Activated CD8-positive, alpha-beta memory T cell treated with anti-CD3 and anti-CD28 coated beads, Interleukin-2, amount 10 ng/mL, durations not matched to agents 7 days and 5 days (primary cell): ENCODE measurements around the gene SPTBN4. TPM values are rescaled to one million over a fixed set of nuclear protein-coding genes. Genes with fewer than 3 reads are reported as not detected.
"Not testable (repeated sequence)": the region's sequence is repeated elsewhere in the genome, so short reads cannot be mapped to it uniquely, and the experiment has no call there.

ENCODE experiments used
- ATAC-seq: fragments of 150-1000 bp; cut with Tn5 transposase; one replicate; pipeline ENCODE4 v1.10.0; 2021; ENCODE audit warnings: moderate library complexity
- CTCF ChIA-PET: fragments of 350-600 bp; sonication (Branson Sonifier 250); formaldehyde crosslinking; loops from one replicate; lab custom pipeline; 2021; ENCODE audit warnings: antibody characterized with exemption; lab: Charles Lee
- DNase-seq: peaks from one replicate; pipeline ENCODE4 v3.0.0-alpha.2; 2020
- H3K27ac Mint-ChIP-seq: one replicate; pipeline ENCODE4 v1.8.0; 2021; ENCODE audit warnings: mild to moderate bottlenecking, mixed read lengths
- H3K27me3 Mint-ChIP-seq: one replicate; pipeline ENCODE4 v1.8.0; 2021; ENCODE audit warnings: mixed read lengths
- H3K36me3 Mint-ChIP-seq: one replicate; pipeline ENCODE4 v1.8.0; 2021; ENCODE audit warnings: mild to moderate bottlenecking, mixed read lengths
- H3K4me1 Mint-ChIP-seq: one replicate; pipeline ENCODE4 v1.8.0; 2021; ENCODE audit warnings: mixed read lengths
- H3K4me3 Mint-ChIP-seq: one replicate; pipeline ENCODE4 v1.8.0; 2021; ENCODE audit warnings: mild to moderate bottlenecking, moderate library complexity, mixed read lengths
- H3K9me3 Mint-ChIP-seq: one replicate; pipeline ENCODE4 v1.8.0; 2022; ENCODE audit warnings: low read depth, mixed read lengths
- total RNA-seq, 2 experiments: library from RNA; stranded (reverse); gene quantifications; one replicate each; pipeline ENCODE4 v1.2.3, GENCODE V29; 2021

SPTBN4 gene
- total RNA-seq, 2 experiments from 2014 or later = 0.30 to 0.44 TPM

DNA sequence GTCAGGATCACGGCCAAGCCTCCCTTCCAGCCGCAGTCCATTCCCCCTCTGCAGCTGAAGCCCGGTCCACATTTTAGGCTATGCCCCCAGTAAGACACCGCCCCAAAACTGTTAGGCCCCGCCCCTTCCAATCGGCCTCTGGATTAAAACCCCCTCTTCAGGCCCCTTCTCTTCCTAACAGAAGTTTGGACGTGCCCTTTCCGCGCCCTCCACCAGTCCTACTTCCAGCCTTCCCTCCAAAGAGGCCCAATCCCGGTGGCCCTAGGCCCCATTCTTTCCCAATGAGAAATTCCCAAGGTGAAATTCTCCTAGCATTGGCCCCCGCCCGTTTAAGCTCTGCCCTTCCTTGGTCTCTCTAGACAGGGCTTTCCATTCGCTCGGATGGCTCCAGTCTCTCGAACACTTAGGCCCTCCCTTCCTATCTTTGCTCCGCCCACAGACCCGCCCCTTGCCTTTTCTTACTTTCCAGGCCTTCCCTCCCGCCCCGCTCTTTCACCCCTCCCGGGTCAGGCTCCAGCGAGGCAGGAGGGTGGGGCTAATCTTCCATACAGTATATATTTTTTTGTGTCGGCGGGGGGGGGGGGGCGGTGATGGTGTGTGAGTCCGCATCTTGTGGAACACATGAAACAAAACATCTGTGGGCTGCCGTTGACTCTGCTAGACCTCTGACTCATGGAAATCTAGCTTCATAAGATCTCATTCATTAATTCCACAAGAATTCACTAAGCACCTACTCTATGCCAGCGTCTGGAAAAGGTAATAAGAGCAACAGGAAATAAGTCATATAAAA is 148.0 kb downstream of the SPTBN4 start:
- H3K9me3 Mint-ChIP-seq = no peaks in the 10 kb centered on the region
- H3K27me3 Mint-ChIP-seq = no peaks in the 10 kb centered on the region
- peak overlapping the region; percentile 91 for H3K4me3 Mint-ChIP-seq
- peak; percentile 90 for DNase-seq
- peaks cover 36% of the 10 kb centered on the region for H3K4me1 Mint-ChIP-seq
- peak overlapping the region; percentile 96 for H3K27ac Mint-ChIP-seq
- peak; percentile 37 for ATAC-seq
- CTCF ChIA-PET = interaction anchor here (0.6 to 4.6 kb wide), 9 partner anchors 11 to 273 kb away, joined by 3 to 65 read pairs (median 4); partner anchors contain the start of genes BLVRB and LTBP4
- H3K36me3 Mint-ChIP-seq = peaks cover 10% of the 10 kb centered on the region

DNA sequence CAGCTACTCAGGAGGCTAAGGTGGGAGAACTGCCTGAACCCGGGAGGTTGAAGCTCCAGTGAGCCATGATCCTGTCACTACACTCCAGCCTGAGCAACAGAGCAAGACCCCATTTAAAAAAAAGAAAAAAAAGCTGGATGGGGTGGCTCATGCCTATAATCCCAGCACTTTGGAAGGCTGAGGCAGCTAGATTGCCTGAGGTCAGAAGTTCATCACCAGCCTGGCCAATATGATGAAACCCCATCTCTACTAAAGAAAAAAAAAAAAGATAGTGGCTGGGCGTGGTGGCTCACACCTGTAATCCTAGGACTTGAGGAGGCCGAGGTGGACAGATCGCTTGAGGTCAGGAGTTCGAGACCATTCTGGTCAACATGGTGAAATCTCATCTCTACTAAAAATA is 149.4 kb downstream of the SPTBN4 start:
- Mint-ChIP-seq H3K4me1 (peaks cover 26% of the 10 kb centered on the region), H3K4me3 (no peak overlapping the region), H3K36me3 (peaks cover 13% of the 10 kb centered on the region), H3K27ac (no peak overlapping the region), H3K27me3 (no peaks in the 10 kb centered on the region), H3K9me3 (no peaks in the 10 kb centered on the region)
- DNase-seq = no peak
- CTCF ChIA-PET = interaction anchor here (4.5 to 4.6 kb wide), 2 partner anchors 15 to 18 kb away, joined by 53 to 65 read pairs; partner anchors contain the start of gene LTBP4
- ATAC-seq = no peak

DNA sequence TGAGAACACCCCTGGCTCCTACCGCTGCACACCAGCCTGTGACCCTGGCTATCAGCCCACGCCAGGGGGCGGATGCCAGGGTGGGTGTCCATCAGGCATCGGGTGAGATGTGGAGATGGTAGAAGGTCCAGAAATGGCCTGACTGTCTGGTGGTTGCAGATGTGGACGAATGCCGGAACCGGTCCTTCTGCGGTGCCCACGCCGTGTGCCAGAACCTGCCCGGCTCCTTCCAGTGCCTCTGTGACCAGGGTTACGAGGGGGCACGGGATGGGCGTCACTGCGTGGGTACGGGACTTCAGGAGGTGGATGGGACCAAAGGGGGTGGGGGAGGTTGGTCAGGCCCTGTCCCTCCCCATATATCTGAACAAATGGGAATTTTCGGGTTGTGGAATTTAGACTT is 150.1 kb downstream of the SPTBN4 start:
- Mint-ChIP-seq H3K4me1 (peaks cover 26% of the 10 kb centered on the region), H3K4me3 (no peak overlapping the region), H3K9me3 (no peaks in the 10 kb centered on the region), H3K36me3 (peaks cover 16% of the 10 kb centered on the region), H3K27me3 (no peaks in the 10 kb centered on the region), H3K27ac (no peak overlapping the region)
- CTCF ChIA-PET = interaction anchor here (4.5 to 4.6 kb wide), 2 partner anchors 15 to 18 kb away, joined by 53 to 65 read pairs; partner anchors contain the start of gene LTBP4
- no peak for DNase-seq
- no peak for ATAC-seq

DNA sequence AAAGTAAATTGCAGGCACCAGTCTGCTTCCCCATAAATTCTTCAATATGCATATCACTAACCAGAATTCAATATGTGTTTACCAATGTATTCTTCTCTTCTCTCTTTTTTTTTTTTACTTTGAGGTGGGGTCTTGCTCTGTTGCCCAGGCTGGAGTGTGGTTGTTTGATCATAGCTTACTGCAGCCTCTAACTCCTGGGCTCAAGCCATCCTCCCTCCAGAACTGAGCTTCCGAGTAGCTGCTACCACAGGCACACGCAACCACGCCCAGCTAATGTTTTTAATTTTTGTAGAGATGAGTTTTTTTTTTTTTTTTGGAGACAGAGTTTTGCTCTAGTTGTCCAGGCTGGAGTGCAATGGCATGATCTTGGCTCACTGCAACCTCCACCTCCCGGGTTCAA is 151.2 kb downstream of the SPTBN4 start:
- Mint-ChIP-seq H3K4me1 (peaks cover 19% of the 10 kb centered on the region), H3K27me3 (no peaks in the 10 kb centered on the region), H3K4me3 (no peak overlapping the region), H3K9me3 (no peaks in the 10 kb centered on the region), H3K27ac (no peak overlapping the region), H3K36me3 (peaks cover 17% of the 10 kb centered on the region)
- no peak for DNase-seq
- no peak for ATAC-seq
- CTCF ChIA-PET = interaction anchor here (0.7 to 2.4 kb wide), 3 partner anchors 17 to 445 kb away, joined by 3 to 15 read pairs (median 3); no protein-coding TSS in a partner anchor

DNA sequence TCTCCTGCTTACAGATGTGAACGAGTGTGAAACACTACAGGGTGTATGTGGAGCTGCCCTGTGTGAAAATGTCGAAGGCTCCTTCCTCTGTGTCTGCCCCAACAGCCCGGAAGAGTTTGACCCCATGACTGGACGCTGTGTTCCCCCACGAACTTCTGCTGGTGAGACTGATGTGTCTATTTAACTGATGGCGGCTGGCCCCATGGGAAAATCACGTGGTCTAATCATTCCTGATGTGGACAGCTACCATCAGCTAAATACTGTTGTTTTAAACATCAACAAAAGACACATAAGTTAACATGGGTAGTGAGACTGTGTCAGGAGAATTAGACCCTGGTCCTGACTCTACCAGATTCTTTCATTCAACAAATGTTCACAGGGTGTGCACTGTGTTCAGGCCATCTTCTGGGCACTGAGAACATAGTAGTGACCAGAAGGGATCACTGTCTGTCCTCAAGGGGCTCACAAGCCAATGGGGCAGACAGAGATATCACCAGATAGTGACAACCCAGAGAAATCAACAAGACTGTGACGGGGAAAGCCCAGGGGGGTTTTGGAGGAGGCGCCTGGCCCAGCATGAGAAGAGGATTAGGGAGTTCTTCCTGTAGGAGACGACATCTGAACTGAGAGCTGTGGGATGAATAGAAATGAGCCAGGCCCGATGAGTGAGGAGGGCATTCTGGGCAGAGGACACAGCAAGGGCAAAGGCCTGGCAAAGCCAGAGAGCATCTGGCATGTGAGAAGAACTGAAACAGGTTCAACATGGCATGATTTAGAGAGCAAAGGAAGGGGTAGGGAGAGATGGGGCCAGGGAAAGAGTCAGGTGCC is 152.7 kb downstream of the SPTBN4 start:
- peaks cover 12% of the 10 kb centered on the region for H3K4me1 Mint-ChIP-seq
- no peaks in the 10 kb centered on the region for H3K27me3 Mint-ChIP-seq
- ATAC-seq (no peak), DNase-seq (no peak)
- peaks cover 18% of the 10 kb centered on the region for H3K36me3 Mint-ChIP-seq
- no peaks in the 10 kb centered on the region for H3K9me3 Mint-ChIP-seq
- no peak overlapping the region for H3K4me3 Mint-ChIP-seq
- CTCF ChIA-PET = interaction anchor here (2.1 to 7.4 kb wide), 3 partner anchors 15 to 19 kb away, joined by 5 to 73 read pairs (median 15); no protein-coding TSS in a partner anchor
- H3K27ac Mint-ChIP-seq = no peak overlapping the region

DNA sequence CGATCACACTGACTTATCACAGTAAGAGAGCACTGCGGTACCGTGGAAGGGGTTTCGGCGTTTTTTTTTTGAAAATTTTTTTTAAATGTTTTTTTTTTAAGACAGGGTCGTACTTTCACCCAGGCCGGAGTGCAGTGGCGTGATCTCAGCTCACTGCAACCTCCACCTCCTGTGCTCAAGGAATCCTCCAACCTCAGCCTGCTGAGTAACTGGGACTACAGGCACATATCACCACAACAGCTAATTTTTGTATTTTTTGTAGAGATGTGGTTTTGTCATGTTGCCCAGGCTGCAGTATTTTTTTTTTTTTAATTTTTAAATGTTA is 153.3 kb downstream of the SPTBN4 start:
- no peak for DNase-seq
- no peak overlapping the region for H3K27ac Mint-ChIP-seq
- no peak overlapping the region for H3K4me3 Mint-ChIP-seq
- H3K4me1 Mint-ChIP-seq = peaks cover 10% of the 10 kb centered on the region
- CTCF ChIA-PET = interaction anchor here (2.1 to 7.4 kb wide), 2 partner anchors 14 to 18 kb away, joined by 5 to 73 read pairs; no protein-coding TSS in a partner anchor
- H3K36me3 Mint-ChIP-seq = peaks cover 19% of the 10 kb centered on the region
- no peaks in the 10 kb centered on the region for H3K27me3 Mint-ChIP-seq
- no peaks in the 10 kb centered on the region for H3K9me3 Mint-ChIP-seq
- ATAC-seq = no peak

GRCh38 chr19:40621283-40621682 is 154.5 kb downstream of the SPTBN4 start:
- Mint-ChIP-seq H3K36me3 (peaks cover 17% of the 10 kb centered on the region), H3K4me1 (peaks cover 12% of the 10 kb centered on the region), H3K27ac (no peak overlapping the region), H3K4me3 (no peak overlapping the region), H3K27me3 (no peaks in the 10 kb centered on the region), H3K9me3 (no peaks in the 10 kb centered on the region)
- no peak for DNase-seq
- CTCF ChIA-PET = interaction anchor here (0.8 to 7.4 kb wide), 3 partner anchors 13 to 72 kb away, joined by 3 to 73 read pairs (median 5); no protein-coding TSS in a partner anchor
- no peak for ATAC-seq

DNA sequence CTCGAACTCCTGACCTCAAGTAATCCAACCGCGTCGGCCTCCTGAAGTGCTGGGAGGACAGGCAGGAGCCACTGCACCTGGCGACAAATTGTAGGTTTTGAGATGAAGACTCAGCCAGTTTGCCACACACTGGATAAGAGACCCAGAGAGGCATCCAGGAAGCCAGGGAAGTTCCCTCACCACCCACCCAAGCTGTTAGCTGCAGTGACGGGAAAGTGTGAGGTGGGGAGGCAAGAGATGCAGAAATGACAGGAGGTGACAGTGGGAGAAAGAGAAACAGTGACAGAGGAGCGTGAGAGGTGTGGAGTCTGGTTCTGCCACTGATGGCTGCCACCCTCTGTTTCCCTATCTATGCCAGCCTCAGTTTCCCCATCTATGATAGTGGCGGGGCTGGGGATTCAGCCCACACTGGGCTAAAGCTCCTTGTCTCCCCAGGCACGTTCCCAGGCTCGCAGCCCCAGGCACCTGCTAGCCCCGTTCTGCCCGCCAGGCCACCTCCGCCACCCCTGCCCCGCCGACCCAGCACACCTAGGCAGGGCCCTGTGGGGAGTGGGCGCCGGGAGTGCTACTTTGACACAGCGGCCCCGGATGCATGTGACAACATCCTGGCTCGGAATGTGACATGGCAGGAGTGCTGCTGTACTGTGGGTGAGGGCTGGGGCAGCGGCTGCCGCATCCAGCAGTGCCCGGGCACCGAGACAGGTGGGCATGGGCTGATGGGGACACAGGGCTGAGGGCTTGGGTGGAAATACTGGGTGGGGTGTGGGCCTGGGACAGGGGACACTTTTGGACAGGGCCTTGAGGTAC is 155.4 kb downstream of the SPTBN4 start:
- ATAC-seq (no peak), DNase-seq (no peak)
- Mint-ChIP-seq H3K27ac (no peak overlapping the region), H3K9me3 (no peaks in the 10 kb centered on the region), H3K27me3 (no peaks in the 10 kb centered on the region), H3K36me3 (peaks cover 17% of the 10 kb centered on the region), H3K4me1 (peaks cover 12% of the 10 kb centered on the region), H3K4me3 (no peak overlapping the region)
- CTCF ChIA-PET = interaction anchor here (7.4 kb wide), 1 partner anchor 12 kb away, joined by 73 read pairs; no protein-coding TSS in a partner anchor

DNA sequence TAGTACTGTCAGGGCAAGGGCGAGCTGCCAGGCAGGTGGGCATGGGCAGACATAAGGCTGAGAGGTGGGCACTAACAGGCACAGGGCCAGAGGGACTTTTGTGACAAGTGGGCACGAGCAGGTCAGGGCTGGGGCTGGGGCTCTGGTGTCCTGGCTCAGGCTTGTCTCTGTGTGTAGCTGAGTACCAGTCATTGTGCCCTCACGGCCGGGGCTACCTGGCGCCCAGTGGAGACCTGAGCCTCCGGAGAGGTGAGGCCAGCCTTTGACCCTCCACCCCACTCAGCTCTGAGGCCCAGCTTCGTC is 155.9 kb downstream of the SPTBN4 start:
- ATAC-seq (no peak), DNase-seq (no peak)
- H3K36me3 Mint-ChIP-seq = peaks cover 16% of the 10 kb centered on the region
- peaks cover 12% of the 10 kb centered on the region for H3K4me1 Mint-ChIP-seq
- no peaks in the 10 kb centered on the region for H3K27me3 Mint-ChIP-seq
- H3K9me3 Mint-ChIP-seq = no peaks in the 10 kb centered on the region
- CTCF ChIA-PET = interaction anchor here (7.4 kb wide), 1 partner anchor 12 kb away, joined by 73 read pairs; no protein-coding TSS in a partner anchor
- no peak overlapping the region for H3K27ac Mint-ChIP-seq
- H3K4me3 Mint-ChIP-seq = no peak overlapping the region

DNA sequence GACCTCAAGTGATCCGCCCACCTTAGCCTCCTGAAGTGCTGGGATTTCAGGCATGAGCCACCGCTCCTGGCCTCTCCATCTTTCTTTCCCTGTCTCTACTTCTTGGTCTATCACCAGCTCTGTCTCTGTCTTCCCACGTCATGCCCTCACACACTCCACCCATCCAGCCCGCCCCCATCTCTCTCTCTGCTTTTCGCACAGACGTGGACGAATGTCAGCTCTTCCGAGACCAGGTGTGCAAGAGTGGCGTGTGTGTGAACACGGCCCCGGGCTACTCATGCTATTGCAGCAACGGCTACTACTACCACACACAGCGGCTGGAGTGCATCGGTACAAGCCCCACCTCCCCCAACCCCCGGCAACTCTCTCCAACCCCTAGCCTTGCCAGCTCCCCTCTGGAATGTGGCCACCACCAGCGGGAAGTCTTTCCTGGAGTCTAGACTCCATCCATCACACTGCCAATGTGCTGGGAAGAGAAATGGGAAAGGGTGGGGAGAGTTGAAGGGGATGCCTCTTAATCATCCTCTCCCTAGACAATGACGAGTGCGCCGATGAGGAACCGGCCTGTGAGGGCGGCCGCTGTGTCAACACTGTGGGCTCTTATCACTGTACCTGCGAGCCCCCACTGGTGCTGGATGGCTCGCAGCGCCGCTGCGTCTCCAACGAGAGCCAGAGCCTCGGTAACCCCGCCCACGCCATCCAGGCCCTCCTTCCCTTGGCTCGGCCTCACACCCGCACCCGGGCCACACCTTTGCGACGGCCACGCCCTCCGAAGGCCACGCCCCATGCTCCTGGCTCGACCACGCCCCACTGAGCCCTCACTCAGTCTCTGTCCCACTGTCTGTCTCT is 156.8 kb downstream of the SPTBN4 start:
- no peak for ATAC-seq
- DNase-seq = no peak
- Mint-ChIP-seq H3K9me3 (no peaks in the 10 kb centered on the region), H3K27me3 (no peaks in the 10 kb centered on the region), H3K27ac (no peak overlapping the region), H3K36me3 (peaks cover 16% of the 10 kb centered on the region), H3K4me3 (no peak overlapping the region), H3K4me1 (peaks cover 12% of the 10 kb centered on the region)
- CTCF ChIA-PET = interaction anchor here (7.4 kb wide), 1 partner anchor 11 kb away, joined by 73 read pairs; no protein-coding TSS in a partner anchor

DNA sequence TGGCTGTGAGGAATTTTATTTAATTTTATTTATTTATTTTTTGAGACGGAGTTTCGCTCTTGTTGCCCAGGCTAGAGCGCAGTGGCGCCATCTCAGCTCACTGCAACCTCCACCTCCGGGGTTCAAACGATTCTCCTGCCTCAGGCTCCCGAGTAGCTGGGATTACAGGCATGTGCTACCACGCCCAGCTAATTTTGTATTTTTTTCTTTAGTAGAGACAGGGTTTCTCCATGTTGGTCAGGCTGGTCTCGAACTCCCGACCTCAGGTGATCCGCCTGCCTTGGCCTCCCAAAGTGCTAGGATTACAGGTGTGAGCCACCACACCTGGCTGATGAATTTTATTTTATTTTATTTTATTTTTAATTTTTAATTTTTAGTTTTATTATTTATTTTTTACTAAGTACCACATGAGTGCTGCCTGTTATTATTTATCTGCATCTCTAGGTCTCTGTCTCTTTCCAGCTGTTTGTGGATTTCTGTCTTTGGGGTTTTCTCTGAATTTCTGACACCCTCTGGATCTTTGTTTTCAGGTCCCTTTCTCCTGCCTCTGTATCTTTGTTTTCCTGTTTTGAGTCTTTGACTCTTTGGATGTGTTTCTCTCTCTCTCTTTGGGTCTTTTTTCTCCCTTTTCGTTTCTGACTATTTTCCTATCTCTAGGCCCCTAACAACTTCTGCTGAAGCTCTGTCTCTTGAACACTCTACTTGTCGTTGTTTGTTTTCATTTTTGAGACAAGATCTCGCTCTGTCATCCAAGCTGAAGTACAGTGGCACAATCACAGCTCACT is 157.8 kb downstream of the SPTBN4 start:
- H3K27ac Mint-ChIP-seq, ATAC-seq, H3K27me3 Mint-ChIP-seq, H3K9me3 Mint-ChIP-seq, DNase-seq, H3K4me3 Mint-ChIP-seq: not testable (repeated sequence)
- Mint-ChIP-seq H3K4me1 (peaks cover 12% of the 10 kb centered on the region), H3K36me3 (peaks cover 16% of the 10 kb centered on the region)
- CTCF ChIA-PET = interaction anchor here (7.4 kb wide), 1 partner anchor 10 kb away, joined by 73 read pairs; no protein-coding TSS in a partner anchor
